ENCODE measurements around the gene SUCO. TPM values are rescaled to one million over a fixed set of nuclear protein-coding genes. Genes with fewer than 3 reads are reported as not detected.

SUCO gene
- polyA plus RNA-seq, 1 of the 3 experiments (the other 2 are of a cell fraction): 5.4 TPM

- no peaks in the 10 kb centered on the region for H3K27me3 ChIP-seq (ENCODE audit: insufficient read depth)
- H4K20me1 ChIP-seq (ENCODE audit: insufficient read depth): 0 out of 2 replicates have a peak, but pooled peaks cover 3% of the 10 kb centered on the region
- no peaks in the 10 kb centered on the region for H3F3A ChIP-seq (replicated peaks; ENCODE audit: insufficient read depth)
- H3K4me1 ChIP-seq (ENCODE audit: control insufficient read depth in 1 of 2, insufficient read depth in 2 of 2, low read depth in 1 of 2, low read length in 1 of 2): peaks cover 0 to 4% of the 10 kb centered on the region in 2 experiments; a peak in 1 of 4 replicates
- no peak overlapping the region for H2AFZ ChIP-seq (ENCODE audit: low read depth)
- peaks cover 42% of the 10 kb centered on the region for H3K79me2 ChIP-seq (ENCODE audit: insufficient read depth)
- CTCF ChIA-PET: interaction anchor here (1.0 kb wide), 1 partner anchor 9 kb away, joined by 3 read pairs; no protein-coding TSS in a partner anchor
- no peak for DNase-seq
- peaks cover 36 to 59% of the 10 kb centered on the region in 2 experiments for H3K36me3 ChIP-seq (replicated peaks in 1 of 2; ENCODE audit: control insufficient read depth in 1 of 2, insufficient read depth in 2 of 2, low read length in 1 of 2)
- TF ChIP-seq EP300 (IDR thresholded peaks at IDR 0.05; ENCODE audit: borderline replicate concordance in 1 of 2, low read depth in 1 of 2, low read length in 1 of 2): no peak
- no peak for TF ChIP-seq TAF1 (IDR thresholded peaks at IDR 0.05; ENCODE audit: borderline replicate concordance, low read depth, low read length)
- TF ChIP-seq RCOR1 (IDR thresholded peaks at IDR 0.05; ENCODE audit: low read length): no peak
- TF ChIP-seq JUND (IDR thresholded peaks at IDR 0.05): no peak
- TF ChIP-seq MEF2A (IDR thresholded peaks at IDR 0.05; ENCODE audit: borderline replicate concordance, low read depth): no peak
- TF ChIP-seq CTCF (IDR thresholded peaks at IDR 0.05): no peak
- TF ChIP-seq POLR2AphosphoS5 (IDR thresholded peaks at IDR 0.05; ENCODE audit: low read depth, low read length): no peak
- TF ChIP-seq NFIC (IDR thresholded peaks at IDR 0.05; ENCODE audit: borderline replicate concordance): no peak
- TF ChIP-seq TEAD4 (IDR thresholded peaks at IDR 0.05; ENCODE audit: borderline replicate concordance, insufficient read depth): no peak
- no peak for TF ChIP-seq FOSL2 (IDR thresholded peaks at IDR 0.05; ENCODE audit: borderline replicate concordance, low read depth)
- TF ChIP-seq NRF1 (IDR thresholded peaks at IDR 0.05; ENCODE audit: low read depth, low read length): no peak
- TF ChIP-seq TCF12 (IDR thresholded peaks at IDR 0.05): no peak
- no peak for TF ChIP-seq FOXM1 (IDR thresholded peaks at IDR 0.05; ENCODE audit: low read depth)
- TF ChIP-seq MAX (IDR thresholded peaks at IDR 0.05; ENCODE audit: low read depth): no peak
- no peak for TF ChIP-seq SMC3 (IDR thresholded peaks at IDR 0.05; ENCODE audit: low read depth, low read length)
- TF ChIP-seq ELF1 (IDR thresholded peaks at IDR 0.05): no peak
- no peak for TF ChIP-seq MXI1 (IDR thresholded peaks at IDR 0.05; ENCODE audit: low read depth, low read length)
- TF ChIP-seq RAD21 (IDR thresholded peaks at IDR 0.05; ENCODE audit: low read length): no peak
- no peaks in the 10 kb centered on the region for H3K9me2 ChIP-seq
- H3K9ac ChIP-seq: no peak overlapping the region
- no peak overlapping the region for H3K4me3 ChIP-seq (ENCODE audit: low read depth in 2 of 2, low read length in 1 of 2)
- no peaks in the 10 kb centered on the region for H3K9me3 ChIP-seq
- POLR2A ChIA-PET: no interaction called here
- no peak overlapping the region for H3K27ac ChIP-seq (ENCODE audit: low read depth in 2 of 2, low read length in 1 of 2)
- H3K4me2 ChIP-seq: no peak overlapping the region
Observed at GRCh38 chr1:172556461-172556860, 23.5 kb downstream of the SUCO start.

GRCh38 chr1:172557270-172557669 is 24.3 kb downstream of the SUCO start:
- H3K36me3 ChIP-seq (replicated peaks in 1 of 2; ENCODE audit: control insufficient read depth in 1 of 2, insufficient read depth in 2 of 2, low read length in 1 of 2): peaks cover 44 to 63% of the 10 kb centered on the region in 2 experiments
- 100% methylated on average over 1 of the region's 1 CpG for WGBS (ENCODE audit: low lambda C conversion rate)
- H2AFZ ChIP-seq (ENCODE audit: low read depth): no peak overlapping the region
- no peaks in the 10 kb centered on the region for H3K9me3 ChIP-seq
- no peak overlapping the region for H3K27ac ChIP-seq (ENCODE audit: low read depth in 2 of 2, low read length in 1 of 2)
- H3K27me3 ChIP-seq (ENCODE audit: insufficient read depth): no peaks in the 10 kb centered on the region
- ChIA-PET CTCF (no interaction called here), POLR2A (no interaction called here)
- no peaks in the 10 kb centered on the region for H3K9me2 ChIP-seq
- no peaks in the 10 kb centered on the region for H3F3A ChIP-seq (replicated peaks; ENCODE audit: insufficient read depth)
- H3K9ac ChIP-seq: no peak overlapping the region
- H3K4me1 ChIP-seq (ENCODE audit: control insufficient read depth in 1 of 2, insufficient read depth in 2 of 2, low read depth in 1 of 2, low read length in 1 of 2): peaks cover 0 to 4% of the 10 kb centered on the region in 2 experiments; a peak in 1 of 4 replicates
- no peak overlapping the region for H3K4me2 ChIP-seq
- peaks cover 37% of the 10 kb centered on the region; the same call in 1 of the 2 replicates for H3K79me2 ChIP-seq (ENCODE audit: insufficient read depth)
- no peak for DNase-seq
- no peak overlapping the region for H3K4me3 ChIP-seq (ENCODE audit: low read depth in 2 of 2, low read length in 1 of 2)
- H4K20me1 ChIP-seq (ENCODE audit: insufficient read depth): no peaks in the 10 kb centered on the region
- TF ChIP-seq REST (IDR thresholded peaks at IDR 0.05; ENCODE audit: low read depth, low read length): no peak
- TF ChIP-seq CTCF (IDR thresholded peaks at IDR 0.05): no peak
- TF ChIP-seq GATA2 (CRISPR knock-in tag; IDR thresholded peaks at IDR 0.05): no peak
- no peak for TF ChIP-seq IRF3 (IDR thresholded peaks at IDR 0.05; ENCODE audit: low read depth, low read length)
- TF ChIP-seq TAF1 (IDR thresholded peaks at IDR 0.05; ENCODE audit: borderline replicate concordance, low read depth, low read length): no peak

Data from SK-N-SH (cell line).